ENCODE results near the gene TMEM41B.
"Not testable (repeated sequence)": the region's sequence is repeated elsewhere in the genome, so short reads cannot be mapped to it uniquely, and the experiment has no call there.

GRCh38 chr11:9347779-9348178 is 33.4 kb upstream of the TMEM41B start:
- not testable (repeated sequence) for TF ChIP-seq POLR2A (IDR thresholded peaks at IDR 0.05; ENCODE audit: low read length); GATA1 (IDR thresholded peaks at IDR 0.05; ENCODE audit: low read depth, low read length)

Data from erythroblast (primary cell).